Suppressor macrophage treated with lipopolysaccharide for 4 hours (primary cell): ENCODE results near the gene PLCL2.

Experiments
- DNase-seq: peaks from one replicate; pipeline ENCODE4 v3.0.0-alpha.2; 2020

PLCL2 gene

GRCh38 chr3:16884748-16885592 is at the start of gene PLCL2:
Gene PLCL2, plus strand, starts transcription at chr3:16884955. Its CDS starts 85 bp downstream, at chr3:16885040.
- peak; percentile 83 for DNase-seq

- no peak for DNase-seq
Measured at GRCh38 chr3:16836505-16837237, 48.1 kb upstream of the PLCL2 start.

- DNase-seq, result no peak
Measured at GRCh38 chr3:16837602-16838001, 47.2 kb upstream of the PLCL2 start.

- no peak for DNase-seq
Measured at GRCh38 chr3:16838561-16838960, 46.2 kb upstream of the PLCL2 start.

DNA sequence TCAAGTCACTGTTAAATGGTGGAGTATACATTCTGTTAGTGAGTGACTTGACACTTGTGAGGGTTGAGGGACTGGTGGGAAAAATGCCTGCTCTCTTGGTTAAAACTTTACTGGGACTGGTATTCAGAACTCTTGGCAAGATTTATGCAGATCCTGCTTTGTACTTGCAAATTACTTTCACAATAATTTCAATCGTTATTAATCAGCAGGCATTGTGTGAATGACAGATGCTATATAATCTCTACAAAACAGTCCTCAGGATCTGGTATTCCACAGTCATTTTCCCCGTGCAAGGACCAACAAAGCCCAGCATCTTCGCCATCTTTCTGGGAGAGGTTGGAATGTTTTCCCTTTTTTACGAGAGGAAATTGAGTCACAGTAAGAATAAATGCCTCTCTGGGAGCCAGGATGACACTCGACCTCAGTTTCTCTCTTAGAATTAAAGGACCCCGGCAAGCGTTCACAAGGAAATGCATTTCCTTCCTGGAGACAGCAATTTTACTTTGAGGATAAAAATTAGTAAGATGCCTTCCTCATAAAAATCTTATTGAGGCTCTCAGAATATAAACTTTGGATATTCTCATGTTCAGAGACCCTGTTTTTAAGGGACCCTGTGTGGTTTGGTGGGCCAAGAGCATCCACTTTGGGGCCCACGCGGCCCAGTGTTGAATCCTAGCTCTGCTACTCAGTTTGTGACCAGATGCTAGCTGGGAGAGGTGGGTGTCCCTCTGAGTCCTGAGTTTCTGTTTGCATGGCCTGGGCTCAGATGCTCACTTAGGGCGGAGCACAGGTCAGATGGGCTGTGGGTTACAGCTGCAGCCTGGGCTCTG is 45.3 kb upstream of the PLCL2 start:
- no peak for DNase-seq

DNA sequence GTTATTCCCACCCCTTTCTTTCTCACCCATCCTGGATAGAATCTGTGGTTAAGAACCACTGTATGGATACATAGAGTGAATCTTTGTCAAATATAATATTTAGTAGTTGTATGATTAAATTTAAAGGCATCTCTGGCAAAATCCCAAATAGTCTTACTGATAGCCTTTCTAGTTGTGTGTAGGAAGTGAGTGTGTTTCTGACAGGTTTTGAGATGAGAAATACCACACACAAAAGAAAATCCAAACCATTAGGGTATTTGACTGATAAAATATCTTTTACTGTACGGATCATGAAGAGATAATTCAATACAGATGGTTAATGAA is 44.7 kb upstream of the PLCL2 start:
- no peak for DNase-seq

DNA sequence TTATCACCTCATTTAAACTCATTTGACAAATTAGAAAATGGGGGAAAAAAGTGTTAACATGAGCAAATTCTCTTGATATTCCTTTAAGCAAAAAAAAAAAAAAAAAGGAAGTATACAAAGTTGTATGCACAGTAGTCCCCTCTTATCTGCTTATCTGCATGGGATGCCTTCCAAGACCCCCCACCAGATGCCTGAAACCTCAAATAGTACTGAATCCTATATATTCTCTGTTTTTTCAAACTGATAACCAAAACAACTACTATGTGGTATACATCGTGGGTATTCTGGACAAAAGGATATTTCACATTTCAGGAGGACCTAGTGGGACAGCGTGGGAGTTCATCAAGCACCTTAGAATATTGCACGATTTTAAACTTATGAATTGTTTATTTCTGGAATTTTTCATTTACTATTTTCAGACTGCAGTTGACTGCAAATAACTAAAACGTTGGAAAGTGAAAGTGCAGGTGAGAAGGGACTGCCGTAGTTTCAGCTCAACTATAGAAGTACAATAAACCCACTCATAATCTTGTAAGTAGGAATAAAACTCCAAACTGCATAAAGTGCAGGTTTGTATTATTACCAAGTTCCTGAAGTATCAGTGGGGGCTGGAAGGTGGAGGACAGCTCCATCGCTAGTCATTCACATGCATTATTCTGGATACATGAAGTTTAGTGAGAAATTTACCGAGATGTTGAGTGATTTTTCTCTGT is 43.6 kb upstream of the PLCL2 start:
- no peak for DNase-seq

- peak; percentile 58 for DNase-seq
Measured at GRCh38 chr3:16841904-16842271, 42.9 kb upstream of the PLCL2 start.

GRCh38 chr3:16842272-16843270 is 42.2 kb upstream of the PLCL2 start:
- DNase-seq, result peak; percentile 69

GRCh38 chr3:16844222-16844621 is 40.5 kb upstream of the PLCL2 start:
- DNase-seq, result no peak

- no peak for DNase-seq
Measured at GRCh38 chr3:16844791-16845190, 40.0 kb upstream of the PLCL2 start.

DNA sequence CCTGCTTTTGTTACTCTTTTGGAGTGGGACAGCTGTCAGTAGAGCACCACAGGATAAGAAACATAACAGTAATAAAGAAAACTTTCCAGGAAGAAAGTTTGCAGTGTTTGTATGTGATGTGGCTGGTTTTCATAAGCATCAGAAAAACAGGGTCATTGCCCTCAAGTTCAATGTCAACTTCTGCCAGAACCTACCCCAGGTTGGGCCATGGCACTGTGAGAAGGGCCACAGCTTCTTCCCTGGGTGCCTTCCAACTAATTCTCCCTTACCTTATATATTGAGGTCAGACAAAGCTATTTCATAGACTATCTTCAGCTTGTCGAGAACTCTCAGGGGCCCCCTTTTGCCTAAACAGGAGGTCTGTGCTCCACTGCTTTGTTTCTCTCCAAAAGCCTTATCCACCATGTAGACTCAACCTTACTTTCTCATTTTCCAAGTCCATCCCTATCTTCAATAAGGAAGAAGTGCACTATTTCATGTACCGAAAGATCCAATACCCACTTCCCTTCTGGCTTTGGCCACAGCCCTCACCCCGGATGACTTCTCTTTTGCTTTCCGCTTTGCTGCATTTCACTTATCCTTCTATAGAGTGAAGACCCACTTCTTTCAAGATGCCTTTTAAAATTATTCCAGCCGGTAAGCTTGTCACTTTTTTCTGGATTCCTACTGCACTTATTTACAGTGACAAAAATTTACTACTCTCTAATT is 38.2 kb upstream of the PLCL2 start:
- DNase-seq, result peak; percentile 63

DNA sequence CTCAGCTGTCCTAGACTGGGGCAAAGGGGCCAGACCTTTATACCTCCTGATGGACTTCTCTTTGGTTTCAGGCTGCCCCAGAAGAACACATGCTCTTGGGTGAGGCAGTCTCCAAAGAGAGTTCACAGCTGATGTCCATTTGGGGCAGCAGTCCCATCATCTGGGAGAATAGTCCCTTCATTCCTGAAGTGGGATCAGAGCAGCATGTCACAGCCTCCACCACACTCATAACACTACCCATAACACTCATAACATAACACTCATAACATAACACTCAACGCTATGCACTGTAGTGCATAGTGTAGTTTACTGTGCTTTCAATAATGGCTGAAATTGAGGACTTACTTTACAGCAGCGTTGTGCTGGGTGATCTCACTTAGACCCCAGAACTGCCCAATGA is 36.7 kb upstream of the PLCL2 start:
- no peak for DNase-seq

DNA sequence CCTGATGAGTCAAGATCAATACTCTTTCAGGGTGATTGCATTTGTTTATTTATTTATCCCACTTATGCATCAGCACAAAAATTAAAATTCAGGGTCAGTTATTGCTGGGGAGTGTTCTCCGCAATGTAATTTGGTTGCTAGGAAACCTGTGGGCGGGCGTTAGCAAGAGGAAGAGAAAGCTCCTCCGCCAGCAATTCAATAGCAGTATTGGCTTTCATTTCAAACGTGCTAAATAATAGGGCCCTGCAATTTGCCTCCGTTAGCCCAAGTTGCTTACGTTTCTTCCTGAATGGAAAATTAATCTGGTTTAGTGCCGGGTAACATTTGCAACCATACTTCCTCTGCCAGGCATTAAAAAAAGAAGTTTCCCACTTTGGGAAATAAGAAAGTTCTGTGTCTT is 35.5 kb upstream of the PLCL2 start:
- peak; percentile 93 for DNase-seq

GRCh38 chr3:16849795-16850194 is 35.0 kb upstream of the PLCL2 start:
- peak; percentile 37 for DNase-seq

- no peak for DNase-seq
Measured at GRCh38 chr3:16855497-16855896, 29.3 kb upstream of the PLCL2 start.

DNA sequence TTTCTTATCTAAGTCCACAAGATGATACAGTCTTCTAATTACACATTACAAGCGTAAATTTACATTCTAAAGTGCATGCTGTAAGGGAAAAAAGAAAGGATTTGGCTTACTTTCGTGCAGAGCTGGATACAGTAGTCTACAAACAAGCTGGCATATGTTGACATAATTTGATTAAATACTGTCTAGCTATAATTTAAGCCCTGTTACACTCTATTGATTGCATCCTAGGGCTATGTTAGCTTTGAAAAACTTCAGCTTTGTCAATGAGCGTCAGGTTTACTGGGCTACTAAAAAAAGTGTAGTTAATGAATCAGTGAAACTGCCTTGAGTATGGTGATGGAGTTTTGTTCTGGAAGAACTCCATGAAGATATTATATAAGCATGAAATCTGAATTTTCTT is 24.5 kb upstream of the PLCL2 start:
- no peak for DNase-seq

DNA sequence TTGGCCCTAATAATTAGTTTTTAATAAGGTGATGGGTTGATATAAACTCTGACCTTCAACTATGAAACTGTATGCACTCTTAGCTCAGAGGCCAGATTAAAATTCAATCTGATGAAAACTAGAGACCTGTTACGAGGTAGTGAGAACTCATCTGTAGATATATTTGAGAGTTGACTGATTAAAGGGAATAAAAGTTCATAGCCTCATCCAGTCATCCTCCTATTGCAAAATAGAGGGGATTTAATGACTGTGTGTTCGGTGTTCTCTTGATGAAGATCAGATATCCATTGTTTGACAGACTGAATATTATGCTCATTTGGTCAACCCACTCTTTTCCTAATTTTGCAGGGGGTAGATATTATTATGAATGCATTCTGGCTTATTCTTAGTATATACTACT is 23.3 kb upstream of the PLCL2 start:
- no peak for DNase-seq

GRCh38 chr3:16864610-16865313 is 20.0 kb upstream of the PLCL2 start:
- DNase-seq, result no peak

- DNase-seq, result no peak
Measured at GRCh38 chr3:16865335-16865734, 19.4 kb upstream of the PLCL2 start.
